Duodenal mucosa (tissue), 2 donors: Measurements from ENCODE around the gene FAM184B.

Experiments used
- H3K27ac ChIP-seq: one replicate; pipeline ENCODE4 v1.7.0; 2013; ENCODE audit warnings: low read depth, low read length
- H3K27me3 ChIP-seq, 2 donors: one replicate each; pipeline ENCODE4 v1.7.0; 2013; ENCODE audit warnings: low read length in 2 of 2, control low read depth in 1 of 2; ENCODE audit not compliant: insufficient read depth in 2 of 2, control insufficient read depth in 1 of 2
- H3K36me3 ChIP-seq, 2 donors: one replicate each; pipeline ENCODE4 v1.7.0; 2013; ENCODE audit warnings: low read length in 2 of 2, control low read depth in 1 of 2; ENCODE audit not compliant: insufficient read depth in 2 of 2, control insufficient read depth in 1 of 2
- H3K4me1 ChIP-seq, 2 donors: one replicate each; pipeline ENCODE4 v1.7.0; 2013; ENCODE audit warnings: low read length in 2 of 2, control low read depth in 1 of 2; ENCODE audit not compliant: insufficient read depth in 2 of 2, control insufficient read depth in 1 of 2
- H3K4me3 ChIP-seq, 2 donors: one replicate each; pipeline ENCODE4 v1.7.0; 2013; ENCODE audit warnings: low read length in 2 of 2, low read depth in 1 of 2
- H3K9ac ChIP-seq, 2 donors: one replicate each; pipeline ENCODE4 v1.7.0; 2013; ENCODE audit warnings: low read length in 2 of 2, low read depth in 1 of 2
- H3K9me3 ChIP-seq, 2 donors: one replicate each; pipeline ENCODE4 v1.7.0; 2013; ENCODE audit warnings: low read length in 2 of 2, control low read depth in 1 of 2; ENCODE audit not compliant: control insufficient read depth in 1 of 2

Gene FAM184B

GRCh38 chr4:17595471-17596005, 185.9 kb downstream of the FAM184B start:
- Histone ChIP-seq H3K27me3 (no peaks in the 10 kb centered on the region), H3K36me3 (peaks cover 55 to 73% of the 10 kb centered on the region in 2 donors), H3K9me3 (no peaks in the 10 kb centered on the region), H3K9ac (no peak overlapping the region), H3K4me3 (no peak overlapping the region), H3K4me1 (no peaks in the 10 kb centered on the region), H3K27ac (no peak overlapping the region)

GRCh38 chr4:17589355-17589754, 192.1 kb downstream of the FAM184B start:
- no peak overlapping the region for H3K4me3 ChIP-seq
- H3K27ac ChIP-seq: no peak overlapping the region
- no peak overlapping the region for H3K9ac ChIP-seq
- H3K27me3 ChIP-seq: no peaks in the 10 kb centered on the region
- H3K9me3 ChIP-seq: no peaks in the 10 kb centered on the region
- H3K36me3 ChIP-seq: peaks cover 44 to 70% of the 10 kb centered on the region in 2 donors
- H3K4me1 ChIP-seq: no peaks in the 10 kb centered on the region

- H3K36me3 ChIP-seq: peaks cover 54 to 83% of the 10 kb centered on the region in 2 donors
- H3K9ac ChIP-seq: no peak overlapping the region
- no peaks in the 10 kb centered on the region for H3K27me3 ChIP-seq
- H3K9me3 ChIP-seq: no peaks in the 10 kb centered on the region
- no peaks in the 10 kb centered on the region for H3K4me1 ChIP-seq
- H3K27ac ChIP-seq: no peak overlapping the region
- no peak overlapping the region for H3K4me3 ChIP-seq
Measured at GRCh38 chr4:17587094-17587822, 194.2 kb downstream of the FAM184B start.

GRCh38 chr4:17584521-17585213, 196.8 kb downstream of the FAM184B start:
- no peak overlapping the region for H3K4me3 ChIP-seq
- no peaks in the 10 kb centered on the region for H3K9me3 ChIP-seq
- no peak overlapping the region for H3K27ac ChIP-seq
- H3K27me3 ChIP-seq: no peaks in the 10 kb centered on the region
- H3K36me3 ChIP-seq: peaks cover 63 to 82% of the 10 kb centered on the region in 2 donors
- H3K9ac ChIP-seq: no peak overlapping the region
- peaks cover 10% of the 10 kb centered on the region in 2 donors for H3K4me1 ChIP-seq

- Histone ChIP-seq H3K9me3 (no peaks in the 10 kb centered on the region), H3K9ac (no peak overlapping the region), H3K36me3 (peaks cover 63 to 77% of the 10 kb centered on the region in 2 donors), H3K4me3 (no peak overlapping the region), H3K27ac (no peak overlapping the region), H3K4me1 (peaks cover 17% of the 10 kb centered on the region in 2 donors), H3K27me3 (no peaks in the 10 kb centered on the region)
Measured at GRCh38 chr4:17583941-17584340, 197.5 kb downstream of the FAM184B start.

- H3K27ac ChIP-seq: no peak overlapping the region
- no peaks in the 10 kb centered on the region for H3K9me3 ChIP-seq
- peaks cover 22% of the 10 kb centered on the region in 2 donors for H3K4me1 ChIP-seq
- H3K36me3 ChIP-seq: peaks cover 60 to 72% of the 10 kb centered on the region in 2 donors
- H3K9ac ChIP-seq: no peak overlapping the region
- no peaks in the 10 kb centered on the region for H3K27me3 ChIP-seq
- no peak overlapping the region for H3K4me3 ChIP-seq
Measured at GRCh38 chr4:17583276-17583675, 198.1 kb downstream of the FAM184B start.

GRCh38 chr4:17580969-17581368, 200.5 kb downstream of the FAM184B start:
- H3K27ac ChIP-seq: no peak overlapping the region
- H3K9ac ChIP-seq: peak overlapping the region in 1 of 2 donors; percentile 13
- H3K36me3 ChIP-seq: peaks cover 47 to 52% of the 10 kb centered on the region in 2 donors

More at GRCh38 chr4:17580969-17581368, 200.5 kb downstream of the FAM184B start:
- no peaks in the 10 kb centered on the region for H3K27me3 ChIP-seq
- no peaks in the 10 kb centered on the region for H3K9me3 ChIP-seq
- H3K4me1 ChIP-seq: peaks cover 23 to 29% of the 10 kb centered on the region in 2 donors
- peak overlapping the region in 1 of 2 donors; percentile 38 for H3K4me3 ChIP-seq
